Mammary epithelial cell (primary cell): Measurements from ENCODE around the gene CLDND2.

Experiments used
- EZH2 ChIP-seq: IDR thresholded peaks from 2 replicates; pipeline ENCODE4 v1.6.1; 2012; ENCODE audit warnings: low read length, inconsistent platforms, borderline replicate concordance
- TF ChIP-seq, protein P1 (sequence below), 2 donors: IDR thresholded peaks in 1 of 2; conservative IDR thresholded peaks in 1 of 2; 2 replicates each; pipeline ENCODE4 v1.5.1; 2011 to 2012; ENCODE audit warnings: inconsistent platforms in 2 of 2, low read length in 2 of 2, mild to moderate bottlenecking in 2 of 2, control low read depth in 1 of 2, low read depth in 1 of 2; ENCODE audit not compliant: insufficient read depth in 1 of 2; ENCODE audit errors: extremely low read depth in 1 of 2

DNA sequence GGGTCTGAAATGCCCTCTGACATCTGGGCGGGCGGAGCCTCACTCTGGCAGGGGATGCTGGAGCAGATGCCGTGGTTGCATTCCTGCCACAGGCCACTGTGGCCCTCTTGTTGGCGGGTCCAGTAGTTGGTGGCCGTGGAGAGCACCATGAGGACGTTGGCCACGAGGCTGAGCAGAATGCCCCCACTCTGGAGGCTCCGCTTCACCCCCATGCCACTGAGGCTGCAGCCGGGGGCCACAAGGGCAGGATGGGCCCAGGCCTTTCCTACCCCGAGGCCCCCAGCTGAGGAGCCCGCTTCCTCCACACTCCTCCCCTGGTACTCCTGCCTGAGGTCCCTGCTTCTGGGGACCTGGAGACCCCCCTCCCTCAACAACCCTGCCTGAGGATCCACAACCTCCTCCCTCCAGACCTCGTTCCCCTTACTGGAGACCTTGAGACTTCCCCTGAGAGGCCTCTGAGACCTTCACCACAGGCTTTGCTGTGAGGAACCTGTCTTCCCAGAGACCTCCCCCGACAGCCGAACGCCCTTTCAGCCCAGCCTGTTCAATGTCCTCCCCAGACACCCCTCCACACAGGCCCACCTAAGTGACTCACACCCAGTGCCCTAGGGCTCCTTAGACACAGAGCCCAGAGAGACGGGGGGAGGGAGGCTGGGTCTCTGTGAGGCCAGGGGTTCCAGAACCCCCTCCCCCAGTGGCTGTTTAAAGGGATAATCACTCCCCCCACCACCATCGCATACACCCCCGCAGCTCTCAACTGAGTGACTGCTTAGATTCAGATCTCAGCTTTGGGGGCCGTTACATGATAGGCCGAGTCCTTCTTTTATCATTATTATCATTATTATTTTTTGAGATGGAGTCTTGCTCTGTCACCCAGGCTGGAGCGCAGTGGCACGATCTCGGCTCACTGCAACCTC is at the start of gene CLDND2:
- TF ChIP-seq, protein P1, sequence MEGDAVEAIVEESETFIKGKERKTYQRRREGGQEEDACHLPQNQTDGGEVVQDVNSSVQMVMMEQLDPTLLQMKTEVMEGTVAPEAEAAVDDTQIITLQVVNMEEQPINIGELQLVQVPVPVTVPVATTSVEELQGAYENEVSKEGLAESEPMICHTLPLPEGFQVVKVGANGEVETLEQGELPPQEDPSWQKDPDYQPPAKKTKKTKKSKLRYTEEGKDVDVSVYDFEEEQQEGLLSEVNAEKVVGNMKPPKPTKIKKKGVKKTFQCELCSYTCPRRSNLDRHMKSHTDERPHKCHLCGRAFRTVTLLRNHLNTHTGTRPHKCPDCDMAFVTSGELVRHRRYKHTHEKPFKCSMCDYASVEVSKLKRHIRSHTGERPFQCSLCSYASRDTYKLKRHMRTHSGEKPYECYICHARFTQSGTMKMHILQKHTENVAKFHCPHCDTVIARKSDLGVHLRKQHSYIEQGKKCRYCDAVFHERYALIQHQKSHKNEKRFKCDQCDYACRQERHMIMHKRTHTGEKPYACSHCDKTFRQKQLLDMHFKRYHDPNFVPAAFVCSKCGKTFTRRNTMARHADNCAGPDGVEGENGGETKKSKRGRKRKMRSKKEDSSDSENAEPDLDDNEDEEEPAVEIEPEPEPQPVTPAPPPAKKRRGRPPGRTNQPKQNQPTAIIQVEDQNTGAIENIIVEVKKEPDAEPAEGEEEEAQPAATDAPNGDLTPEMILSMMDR (conservative IDR thresholded peaks at IDR 0.05 in 1 of 2, IDR thresholded peaks at IDR 0.05 in 1 of 2; ENCODE audit: extremely low read depth in 1 of 2, insufficient read depth in 1 of 2, low read depth in 1 of 2, low read length in 2 of 2), result no peak
- TF ChIP-seq EZH2, result no peak
